ENCODE data around the gene RHEX. TPM values are rescaled to one million over a fixed set of nuclear protein-coding genes. Genes with fewer than 3 reads are reported as not detected.

RHEX gene
- total RNA-seq, 1 experiment from 2014 or later = not detected

DNA sequence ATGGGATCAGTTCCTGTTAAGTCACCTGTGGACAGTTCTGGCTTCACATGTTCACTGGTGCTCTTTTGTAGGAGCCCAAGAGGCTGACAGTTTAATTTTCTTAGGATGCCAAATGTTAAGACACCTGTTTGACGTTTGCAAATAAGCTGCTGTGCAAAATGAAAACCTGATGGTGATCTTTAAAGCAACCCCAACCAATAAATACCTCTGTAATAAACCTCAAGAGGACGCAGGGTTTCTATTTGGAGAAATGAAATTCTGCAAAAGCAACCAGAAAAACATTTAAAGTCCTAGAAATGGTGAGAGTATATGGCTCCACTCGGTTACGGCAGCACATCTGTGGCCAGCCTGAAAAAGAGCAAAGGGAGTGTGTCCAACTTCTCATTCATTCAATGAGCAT is 5.7 kb upstream of the RHEX start (continued):
- no peak for TF ChIP-seq ZNF281 (CRISPR knock-in tag; IDR thresholded peaks at IDR 0.05)
- TF ChIP-seq, protein P1, sequence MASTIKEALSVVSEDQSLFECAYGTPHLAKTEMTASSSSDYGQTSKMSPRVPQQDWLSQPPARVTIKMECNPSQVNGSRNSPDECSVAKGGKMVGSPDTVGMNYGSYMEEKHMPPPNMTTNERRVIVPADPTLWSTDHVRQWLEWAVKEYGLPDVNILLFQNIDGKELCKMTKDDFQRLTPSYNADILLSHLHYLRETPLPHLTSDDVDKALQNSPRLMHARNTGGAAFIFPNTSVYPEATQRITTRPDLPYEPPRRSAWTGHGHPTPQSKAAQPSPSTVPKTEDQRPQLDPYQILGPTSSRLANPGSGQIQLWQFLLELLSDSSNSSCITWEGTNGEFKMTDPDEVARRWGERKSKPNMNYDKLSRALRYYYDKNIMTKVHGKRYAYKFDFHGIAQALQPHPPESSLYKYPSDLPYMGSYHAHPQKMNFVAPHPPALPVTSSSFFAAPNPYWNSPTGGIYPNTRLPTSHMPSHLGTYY (CRISPR knock-in tag; IDR thresholded peaks at IDR 0.05) = no peak
- no peak for TF ChIP-seq ZNF416 (CRISPR knock-in tag; IDR thresholded peaks at IDR 0.05)
- TF ChIP-seq CDX4 (CRISPR knock-in tag; IDR thresholded peaks at IDR 0.05; ENCODE audit: borderline replicate concordance) = no peak

GRCh38 chr1:206048582-206048981 is 4.4 kb upstream of the RHEX start:
- TF ChIP-seq, protein P2, sequence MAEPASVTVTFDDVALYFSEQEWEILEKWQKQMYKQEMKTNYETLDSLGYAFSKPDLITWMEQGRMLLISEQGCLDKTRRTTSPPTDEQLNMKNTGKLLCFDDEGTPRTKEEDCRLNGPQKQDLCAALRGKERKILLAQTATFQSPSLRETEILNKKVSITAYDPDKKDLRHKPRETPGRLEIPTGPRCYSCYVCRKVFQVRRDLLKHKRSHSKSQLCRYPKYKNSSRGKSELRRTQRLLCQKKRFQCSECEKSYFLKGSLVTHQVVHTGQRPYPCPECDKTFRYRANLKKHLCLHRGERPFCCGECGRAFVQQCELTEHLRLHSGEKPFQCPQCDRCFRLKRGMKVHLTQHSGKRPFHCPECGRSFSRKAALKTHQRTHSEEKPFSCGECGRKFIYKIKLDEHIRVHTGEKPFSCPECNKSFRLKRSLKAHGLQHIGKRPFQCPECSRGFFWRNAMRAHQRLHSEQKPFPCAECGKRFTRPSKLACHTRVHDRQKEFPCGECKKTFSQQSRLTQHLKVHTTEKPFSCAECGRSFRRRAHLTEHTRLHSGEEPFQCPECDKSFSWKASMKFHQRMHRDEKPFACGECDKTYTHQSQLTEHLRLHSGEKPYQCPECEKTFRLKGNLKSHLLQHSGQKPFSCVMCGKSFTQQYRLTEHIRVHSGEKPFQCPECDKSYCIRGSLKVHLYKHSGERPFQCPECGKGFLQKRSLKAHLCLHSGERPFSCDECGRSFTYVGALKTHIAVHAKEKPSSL (CRISPR knock-in tag; conservative IDR thresholded peaks at IDR 0.05) = no peak
- TF ChIP-seq, protein P3, sequence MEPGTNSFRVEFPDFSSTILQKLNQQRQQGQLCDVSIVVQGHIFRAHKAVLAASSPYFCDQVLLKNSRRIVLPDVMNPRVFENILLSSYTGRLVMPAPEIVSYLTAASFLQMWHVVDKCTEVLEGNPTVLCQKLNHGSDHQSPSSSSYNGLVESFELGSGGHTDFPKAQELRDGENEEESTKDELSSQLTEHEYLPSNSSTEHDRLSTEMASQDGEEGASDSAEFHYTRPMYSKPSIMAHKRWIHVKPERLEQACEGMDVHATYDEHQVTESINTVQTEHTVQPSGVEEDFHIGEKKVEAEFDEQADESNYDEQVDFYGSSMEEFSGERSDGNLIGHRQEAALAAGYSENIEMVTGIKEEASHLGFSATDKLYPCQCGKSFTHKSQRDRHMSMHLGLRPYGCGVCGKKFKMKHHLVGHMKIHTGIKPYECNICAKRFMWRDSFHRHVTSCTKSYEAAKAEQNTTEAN (CRISPR knock-in tag; IDR thresholded peaks at IDR 0.05) = no peak
- TF ChIP-seq PREB (CRISPR knock-in tag; IDR thresholded peaks at IDR 0.05; ENCODE audit: borderline replicate concordance) = no peak
- TF ChIP-seq, protein P4, sequence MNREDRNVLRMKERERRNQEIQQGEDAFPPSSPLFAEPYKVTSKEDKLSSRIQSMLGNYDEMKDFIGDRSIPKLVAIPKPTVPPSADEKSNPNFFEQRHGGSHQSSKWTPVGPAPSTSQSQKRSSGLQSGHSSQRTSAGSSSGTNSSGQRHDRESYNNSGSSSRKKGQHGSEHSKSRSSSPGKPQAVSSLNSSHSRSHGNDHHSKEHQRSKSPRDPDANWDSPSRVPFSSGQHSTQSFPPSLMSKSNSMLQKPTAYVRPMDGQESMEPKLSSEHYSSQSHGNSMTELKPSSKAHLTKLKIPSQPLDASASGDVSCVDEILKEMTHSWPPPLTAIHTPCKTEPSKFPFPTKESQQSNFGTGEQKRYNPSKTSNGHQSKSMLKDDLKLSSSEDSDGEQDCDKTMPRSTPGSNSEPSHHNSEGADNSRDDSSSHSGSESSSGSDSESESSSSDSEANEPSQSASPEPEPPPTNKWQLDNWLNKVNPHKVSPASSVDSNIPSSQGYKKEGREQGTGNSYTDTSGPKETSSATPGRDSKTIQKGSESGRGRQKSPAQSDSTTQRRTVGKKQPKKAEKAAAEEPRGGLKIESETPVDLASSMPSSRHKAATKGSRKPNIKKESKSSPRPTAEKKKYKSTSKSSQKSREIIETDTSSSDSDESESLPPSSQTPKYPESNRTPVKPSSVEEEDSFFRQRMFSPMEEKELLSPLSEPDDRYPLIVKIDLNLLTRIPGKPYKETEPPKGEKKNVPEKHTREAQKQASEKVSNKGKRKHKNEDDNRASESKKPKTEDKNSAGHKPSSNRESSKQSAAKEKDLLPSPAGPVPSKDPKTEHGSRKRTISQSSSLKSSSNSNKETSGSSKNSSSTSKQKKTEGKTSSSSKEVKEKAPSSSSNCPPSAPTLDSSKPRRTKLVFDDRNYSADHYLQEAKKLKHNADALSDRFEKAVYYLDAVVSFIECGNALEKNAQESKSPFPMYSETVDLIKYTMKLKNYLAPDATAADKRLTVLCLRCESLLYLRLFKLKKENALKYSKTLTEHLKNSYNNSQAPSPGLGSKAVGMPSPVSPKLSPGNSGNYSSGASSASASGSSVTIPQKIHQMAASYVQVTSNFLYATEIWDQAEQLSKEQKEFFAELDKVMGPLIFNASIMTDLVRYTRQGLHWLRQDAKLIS (CRISPR knock-in tag; IDR thresholded peaks at IDR 0.05; ENCODE audit: borderline replicate concordance) = no peak
- TF ChIP-seq, protein P5, sequence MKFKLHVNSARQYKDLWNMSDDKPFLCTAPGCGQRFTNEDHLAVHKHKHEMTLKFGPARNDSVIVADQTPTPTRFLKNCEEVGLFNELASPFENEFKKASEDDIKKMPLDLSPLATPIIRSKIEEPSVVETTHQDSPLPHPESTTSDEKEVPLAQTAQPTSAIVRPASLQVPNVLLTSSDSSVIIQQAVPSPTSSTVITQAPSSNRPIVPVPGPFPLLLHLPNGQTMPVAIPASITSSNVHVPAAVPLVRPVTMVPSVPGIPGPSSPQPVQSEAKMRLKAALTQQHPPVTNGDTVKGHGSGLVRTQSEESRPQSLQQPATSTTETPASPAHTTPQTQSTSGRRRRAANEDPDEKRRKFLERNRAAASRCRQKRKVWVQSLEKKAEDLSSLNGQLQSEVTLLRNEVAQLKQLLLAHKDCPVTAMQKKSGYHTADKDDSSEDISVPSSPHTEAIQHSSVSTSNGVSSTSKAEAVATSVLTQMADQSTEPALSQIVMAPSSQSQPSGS (CRISPR knock-in tag; IDR thresholded peaks at IDR 0.05; ENCODE audit: borderline replicate concordance, low read depth) = no peak
- peak; percentile 91 for TF ChIP-seq GABPB1 (CRISPR knock-in tag; IDR thresholded peaks at IDR 0.05)
- CTCF ChIA-PET = interaction anchor here (1.0 to 1.1 kb wide), 2 partner anchors 11 to 71 kb away, joined by 3 read pairs; no protein-coding TSS in a partner anchor
- Mint-ChIP-seq H3K27ac (no peak overlapping the region), H3K4me3 (no peak overlapping the region), H3K36me3 (no peaks in the 10 kb centered on the region), H3K9me3 (peaks cover 10% of the 10 kb centered on the region), H3K27me3 (ENCODE audit: low read depth) (no peaks in the 10 kb centered on the region; the same call in 1 of the 2 replicates), H3K4me1 (peaks cover 13% of the 10 kb centered on the region)
- POLR2A ChIA-PET = no interaction called here
- no peak for ATAC-seq
- DNase-seq (ENCODE audit: low spot score) = no peak

Data from WTC11 (cell line).